A172 (cell line): ENCODE results near the gene PDCD6IP. TPM values are rescaled to one million over a fixed set of nuclear protein-coding genes. Genes with fewer than 3 reads are reported as not detected.

ENCODE experiments used
- DNase-seq: peaks from one replicate; pipeline ENCODE4 v3.0.0-alpha.2; 2015; ENCODE audit warnings: low spot score
- total RNA-seq: library from RNA; depleted of rRNA; stranded (reverse); fragments of >200 nt; shearing (Covaris generic); gene quantifications from 2 replicates; pipeline ENCODE4 v1.2.3, GENCODE V29; 2014; rRNA removed

PDCD6IP gene
- total RNA-seq, 1 experiment from 2014 or later = 132 TPM

- DNase-seq = no peak
Observed at GRCh38 chr3:33895658-33896057, 97.2 kb downstream of the PDCD6IP start.

GRCh38 chr3:33897306-33897705 is 98.9 kb downstream of the PDCD6IP start:
- no peak for DNase-seq

DNA sequence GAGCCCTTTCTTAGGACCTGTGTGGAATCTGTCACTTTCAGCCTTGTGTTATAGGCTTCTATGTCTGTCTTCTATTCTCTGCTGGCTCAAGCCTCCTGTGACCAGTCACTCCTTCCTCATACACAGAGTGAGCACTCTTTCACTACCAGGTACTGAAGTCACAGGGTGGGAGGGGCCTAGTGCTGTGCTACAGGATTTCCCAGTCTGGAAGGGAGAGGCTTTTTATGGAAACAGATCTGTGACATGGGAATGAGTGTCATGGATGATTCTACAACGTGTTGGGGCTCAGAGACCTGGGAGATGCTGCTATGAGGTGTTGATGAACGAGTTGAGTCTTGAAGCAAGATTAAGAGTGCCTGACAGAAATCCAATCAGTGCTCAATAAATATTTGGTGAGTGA is 100.5 kb downstream of the PDCD6IP start:
- no peak for DNase-seq

DNA sequence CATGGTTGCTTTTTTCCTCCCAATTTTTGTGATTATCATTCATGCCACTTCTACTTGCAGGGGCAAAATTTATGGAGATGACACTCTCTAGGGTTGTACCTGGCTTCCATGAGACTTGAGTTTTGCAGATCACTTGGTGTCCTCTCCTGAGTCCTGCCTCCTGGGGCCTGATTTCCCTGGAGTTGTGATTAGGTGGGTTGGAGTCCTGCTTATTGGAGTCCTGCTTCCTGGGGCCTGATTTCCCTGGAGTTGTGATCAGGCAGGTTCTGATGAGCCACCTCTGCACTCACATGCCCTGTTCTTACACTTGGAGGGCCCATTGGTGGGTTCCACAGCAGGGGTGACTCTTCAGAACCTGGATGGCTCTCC is 102.0 kb downstream of the PDCD6IP start:
- no peak for DNase-seq

DNA sequence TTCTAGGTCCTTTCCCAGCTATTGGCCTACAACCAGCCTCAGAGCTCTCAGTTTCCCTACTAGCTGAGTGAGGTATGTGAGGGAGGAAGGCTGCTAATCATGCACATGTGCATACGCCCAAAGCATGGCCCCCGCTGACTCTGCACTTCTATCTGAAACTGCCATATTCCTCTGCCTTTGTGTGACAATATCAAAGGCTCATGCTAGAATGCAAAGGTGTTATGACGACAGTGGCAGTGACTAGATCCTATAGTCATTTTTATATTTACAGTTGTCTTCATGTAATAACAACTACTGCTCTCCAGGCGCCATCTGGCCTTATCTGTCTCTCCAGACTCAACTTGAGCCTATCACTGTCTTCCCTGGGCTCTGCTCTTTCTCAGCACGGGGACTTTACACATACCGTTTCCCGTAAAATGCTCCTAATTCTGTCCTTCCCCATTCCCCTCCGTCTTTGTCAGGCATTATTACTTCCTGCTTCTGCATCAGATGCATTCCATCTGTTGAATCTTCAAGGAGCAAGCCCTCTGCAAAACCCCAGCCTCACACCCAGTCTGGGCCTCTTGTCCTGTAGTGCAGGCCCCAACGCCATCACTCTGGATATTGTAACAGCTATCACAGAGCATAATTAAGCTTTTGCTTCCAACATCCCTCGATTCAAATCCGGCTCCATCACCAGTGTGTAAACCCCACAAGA is 102.5 kb downstream of the PDCD6IP start:
- DNase-seq = no peak

- no peak for DNase-seq
Observed at GRCh38 chr3:33901862-33902563, 103.6 kb downstream of the PDCD6IP start.

DNA sequence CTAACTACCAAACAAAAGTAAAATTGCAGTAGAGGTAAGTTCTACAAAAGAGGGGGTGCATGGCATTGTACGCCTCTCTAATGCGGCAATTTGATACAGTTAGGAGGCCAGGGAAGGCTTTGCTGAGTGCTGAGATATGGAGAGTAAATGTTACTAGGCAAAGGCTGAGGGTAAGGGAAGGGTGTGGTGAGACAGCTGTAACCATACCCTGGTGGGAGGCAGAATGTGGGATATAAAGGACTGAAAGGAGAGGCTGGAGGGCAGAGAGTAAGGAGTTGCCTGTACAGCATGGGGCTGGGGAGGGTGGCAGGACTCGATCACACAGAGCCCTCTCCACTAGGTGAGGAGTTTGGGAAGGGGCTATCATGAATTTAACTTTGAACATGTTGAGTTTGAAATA is 106.3 kb downstream of the PDCD6IP start:
- DNase-seq = no peak

- no peak for DNase-seq
Observed at GRCh38 chr3:33908250-33908851, 109.9 kb downstream of the PDCD6IP start.

DNA sequence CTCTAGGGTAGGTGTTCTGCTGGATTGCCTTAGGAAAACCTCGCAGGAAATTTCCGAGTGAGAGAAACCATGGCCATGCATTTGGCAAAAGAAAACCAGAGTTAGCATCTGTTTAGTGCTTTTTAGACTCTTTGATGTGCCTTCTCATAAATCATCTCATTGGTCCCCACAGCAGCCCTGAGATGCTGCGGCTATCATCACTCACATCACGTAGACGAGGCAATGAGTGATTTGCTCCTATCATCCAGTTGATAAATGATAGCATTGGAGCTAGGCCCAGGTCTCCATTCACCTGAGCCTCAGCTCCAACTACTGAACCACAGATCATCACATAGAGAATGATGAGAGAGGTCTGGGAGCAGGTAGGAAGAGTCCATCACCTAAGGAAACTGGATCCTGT is 111.1 kb downstream of the PDCD6IP start:
- DNase-seq = no peak

DNA sequence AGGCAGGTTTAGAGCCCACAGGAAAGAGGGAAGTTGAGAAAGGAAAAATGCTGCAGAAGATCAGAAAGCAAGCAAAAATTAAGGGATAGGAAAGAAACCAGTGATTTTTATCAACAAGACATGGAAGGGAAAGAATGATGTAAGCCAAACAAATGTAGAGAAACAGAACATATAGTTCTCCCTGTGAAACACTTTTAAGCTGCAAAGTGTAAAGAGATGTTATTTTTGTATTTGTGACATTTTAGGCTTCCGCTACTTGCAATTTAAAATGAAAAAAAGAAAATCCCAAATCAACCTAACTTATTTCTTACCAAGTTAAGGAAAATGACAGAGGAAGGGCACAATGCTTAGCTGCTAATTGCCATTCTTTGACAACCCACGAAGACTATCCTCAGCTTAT is 111.6 kb downstream of the PDCD6IP start:
- no peak for DNase-seq

DNA sequence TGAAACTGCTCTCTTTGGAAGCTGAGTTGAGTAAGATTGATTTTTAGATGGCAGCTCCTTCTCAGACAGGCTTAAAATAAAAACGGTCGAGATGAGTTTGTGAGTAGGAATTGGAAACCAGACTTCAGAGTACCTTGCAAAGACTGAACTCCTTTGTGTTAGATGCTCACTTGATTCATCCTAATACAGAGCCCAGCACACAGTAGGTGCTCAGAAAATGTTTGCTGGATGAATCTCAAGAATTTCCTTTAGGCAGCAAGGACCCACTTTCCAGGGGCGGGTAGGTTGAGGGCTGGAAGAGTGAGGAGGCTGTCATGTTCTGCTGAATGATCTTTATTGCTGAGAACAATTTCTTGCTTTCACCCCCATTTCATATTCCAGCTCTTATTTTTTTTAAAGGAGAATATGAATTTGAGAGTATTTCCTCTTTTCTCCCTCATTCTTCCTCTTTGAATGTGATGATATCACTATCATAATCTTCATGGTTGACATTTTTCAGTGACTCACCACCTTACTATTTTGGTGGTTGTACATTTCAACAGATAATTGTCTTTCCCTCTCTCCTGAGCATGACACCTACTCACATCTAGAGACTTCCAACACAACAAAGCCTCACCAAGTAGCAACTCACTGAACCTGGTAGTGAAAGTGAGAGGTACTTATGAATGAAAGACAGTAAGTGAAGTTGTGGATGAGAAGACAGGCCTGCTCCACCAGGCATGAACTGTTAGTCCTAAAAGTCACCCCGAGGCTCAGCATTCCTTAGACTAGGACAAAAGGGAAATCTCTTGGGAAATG is 113.3 kb downstream of the PDCD6IP start:
- peak; percentile 88 for DNase-seq

DNA sequence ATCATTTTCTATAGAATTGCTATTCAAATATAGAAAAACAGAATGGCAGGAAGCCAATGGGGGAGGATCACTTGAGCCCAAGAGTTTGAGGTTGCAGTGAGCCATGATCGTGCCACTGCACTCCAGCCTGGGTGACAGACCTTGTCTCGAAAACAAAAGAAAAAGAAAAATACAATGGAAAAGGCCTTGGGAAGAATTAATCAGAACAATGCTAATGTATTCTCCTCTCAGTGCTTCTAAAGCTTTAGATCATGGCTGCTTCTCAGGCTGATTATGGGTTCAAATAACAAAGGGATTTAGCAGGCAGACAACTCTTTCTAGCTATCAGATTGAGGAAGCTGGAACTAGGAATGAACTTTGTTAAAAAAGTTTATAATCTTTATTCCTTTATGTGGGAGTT is 115.8 kb downstream of the PDCD6IP start:
- DNase-seq = no peak

- no peak for DNase-seq
Observed at GRCh38 chr3:33914731-33915379, 116.4 kb downstream of the PDCD6IP start.

DNA sequence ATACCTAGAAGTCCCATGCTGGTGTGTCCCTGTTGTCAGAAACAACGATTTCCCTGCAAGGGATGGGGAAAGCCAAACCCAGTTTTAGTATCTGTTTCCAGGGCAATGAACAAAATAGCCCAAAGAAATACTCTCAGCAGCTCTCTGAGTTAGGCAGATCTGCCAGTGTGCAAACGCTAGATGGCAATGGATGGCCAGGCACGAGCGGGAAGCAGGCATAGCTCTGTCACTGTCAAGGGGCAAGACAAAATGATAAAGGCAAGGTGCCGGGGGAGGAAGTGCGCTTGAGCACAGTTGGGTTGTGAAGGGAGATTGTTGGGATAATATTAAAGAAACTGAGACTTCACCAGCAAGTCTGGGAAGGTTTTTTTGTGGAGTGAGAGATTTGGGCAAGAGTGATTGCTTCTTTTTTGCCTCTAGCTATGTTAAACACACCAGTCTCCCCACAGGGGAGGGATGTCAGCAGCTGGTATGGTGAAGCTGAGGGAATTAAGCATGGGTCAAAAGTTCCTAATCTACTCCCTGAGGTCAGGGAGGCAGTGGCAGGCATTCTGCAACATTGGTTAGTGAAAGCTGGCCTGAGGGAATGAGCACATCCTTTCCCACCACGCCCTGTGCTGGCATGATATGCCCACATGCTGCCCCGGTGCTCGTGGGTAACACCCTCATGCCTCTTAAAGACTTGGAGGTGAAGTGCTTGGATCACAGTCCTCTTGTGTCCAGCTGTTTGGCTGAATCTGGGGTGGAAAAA is 117.5 kb downstream of the PDCD6IP start:
- no peak for DNase-seq

DNA sequence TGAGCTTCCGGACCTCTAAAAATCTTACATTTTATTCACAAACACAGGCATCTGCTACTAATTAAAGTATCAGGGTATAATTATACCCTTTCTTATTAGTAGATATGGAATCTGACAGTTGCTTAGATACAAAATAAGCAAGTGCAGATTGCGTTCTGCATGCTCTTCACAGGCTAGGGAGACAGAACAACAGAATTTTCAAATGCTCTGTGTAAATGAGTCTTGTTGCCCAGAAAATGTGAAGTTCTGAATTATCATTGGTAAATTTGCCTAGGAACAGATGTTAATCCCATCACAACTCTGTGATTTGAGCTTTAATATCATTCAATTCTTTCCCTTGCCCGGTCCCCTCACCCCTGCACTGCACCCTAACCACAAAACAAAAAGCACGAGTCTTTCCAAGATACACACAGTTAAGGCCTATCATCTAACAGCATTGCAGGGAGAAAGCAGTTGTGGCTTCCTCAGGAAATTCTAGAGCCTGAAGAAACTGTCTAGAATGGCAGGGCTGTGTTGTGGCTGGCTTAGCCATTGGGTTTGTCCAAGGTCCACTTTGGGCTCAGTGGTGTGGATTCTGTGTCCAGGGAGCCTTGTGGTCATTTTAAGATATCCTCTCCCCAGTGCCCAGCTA is 119.8 kb downstream of the PDCD6IP start:
- no peak for DNase-seq

Other genes with a start within 250 kb of the PDCD6IP start
- 40.6 and 88.5 TPM in 2 replicates for gene CLASP2, start 80.4 kb upstream of the PDCD6IP start, total RNA-seq